GM12874 (cell line): ENCODE results near the gene APOB.

Experiments
- CTCF ChIP-seq: IDR thresholded peaks from 2 replicates; pipeline ENCODE4 v1.5.1; 2011; ENCODE audit warnings: low read depth, mild to moderate bottlenecking, control low read depth, low read length, moderate library complexity; ENCODE audit not compliant: insufficient read depth

Gene APOB

GRCh38 chr2:21006423-21007128 lies 37.3 kb downstream of the APOB start:
- TF ChIP-seq CTCF: no peak

GRCh38 chr2:21005700-21006422 lies 38.0 kb downstream of the APOB start:
- TF ChIP-seq CTCF: no peak

GRCh38 chr2:21005111-21005699 lies 38.7 kb downstream of the APOB start:
- TF ChIP-seq CTCF: no peak

- TF ChIP-seq CTCF: no peak
These were observed 39.7 kb downstream of the APOB start for GRCh38 chr2:21004181-21004572.

- TF ChIP-seq CTCF: no peak
These were observed 40.2 kb downstream of the APOB start for GRCh38 chr2:21003572-21004180.

GRCh38 chr2:21002814-21003192 lies 41.1 kb downstream of the APOB start:
- TF ChIP-seq CTCF: no peak

GRCh38 chr2:21001988-21002813 lies 41.7 kb downstream of the APOB start:
- no peak for TF ChIP-seq CTCF
